GM21723 (cell line): ENCODE results near the gene NCAPH2.
"Not testable (repeated sequence)": the region's sequence is repeated elsewhere in the genome, so short reads cannot be mapped to it uniquely, and the experiment has no call there.

Source experiments
- ATAC-seq: cut with Tn5 transposase; IDR thresholded peaks from one replicate; pipeline ENCODE4 v1.9.1; 2021; ENCODE audit warnings: mild to moderate bottlenecking, moderate library complexity; ENCODE audit not compliant: unreplicated experiment

Gene NCAPH2

GRCh38 chr22:50528682-50529415, 20.8 kb downstream of the NCAPH2 start:
- no peak for ATAC-seq

DNA sequence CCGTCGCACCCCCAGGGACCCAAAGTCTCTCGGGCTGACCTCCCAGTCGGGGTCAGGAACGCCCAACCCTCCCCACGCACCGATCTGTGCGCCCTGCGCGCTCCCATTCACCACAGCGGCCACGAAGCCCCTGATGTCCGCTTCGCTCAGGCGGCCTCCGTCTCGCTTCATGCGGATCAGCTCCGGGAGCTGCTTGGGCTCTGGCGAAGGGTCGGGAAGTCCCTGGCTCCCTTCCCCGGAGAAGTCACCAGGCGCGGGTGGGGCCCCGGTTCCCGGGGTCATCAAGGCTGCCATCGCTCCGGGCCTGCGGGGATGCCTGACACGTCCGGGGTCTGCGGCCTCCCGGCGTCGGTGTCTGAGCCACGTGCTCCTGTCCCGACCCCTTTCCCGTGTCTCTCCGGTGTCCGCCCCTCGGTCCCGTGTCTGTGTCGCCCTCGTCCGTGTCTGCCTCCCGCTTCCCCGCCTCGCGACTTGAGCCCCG, 21.4 kb downstream of the NCAPH2 start:
- ATAC-seq: no peak

GRCh38 chr22:50529897-50530579, 22.0 kb downstream of the NCAPH2 start, which contains the start of gene TYMP:
Gene TYMP (minus strand): TSS chr22:50530012. CDS start chr22:50529709, 303 bp downstream.
- ATAC-seq: peak; percentile 24

DNA sequence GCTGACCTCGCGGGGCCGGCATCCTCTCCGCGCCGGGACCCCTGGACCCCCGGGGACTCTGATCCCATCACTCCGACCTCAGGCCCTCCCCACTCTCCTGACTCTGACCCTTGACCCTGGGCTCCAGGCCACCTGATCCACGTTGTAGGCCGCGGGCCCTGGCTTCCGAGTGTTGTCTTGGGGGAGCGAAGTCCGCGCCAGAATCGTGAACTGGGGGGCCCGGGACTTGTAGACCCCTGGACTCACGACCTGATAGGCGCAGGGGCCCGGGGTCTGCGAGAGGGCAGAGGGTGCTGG, 22.5 kb downstream of the NCAPH2 start:
- ATAC-seq: no peak

DNA sequence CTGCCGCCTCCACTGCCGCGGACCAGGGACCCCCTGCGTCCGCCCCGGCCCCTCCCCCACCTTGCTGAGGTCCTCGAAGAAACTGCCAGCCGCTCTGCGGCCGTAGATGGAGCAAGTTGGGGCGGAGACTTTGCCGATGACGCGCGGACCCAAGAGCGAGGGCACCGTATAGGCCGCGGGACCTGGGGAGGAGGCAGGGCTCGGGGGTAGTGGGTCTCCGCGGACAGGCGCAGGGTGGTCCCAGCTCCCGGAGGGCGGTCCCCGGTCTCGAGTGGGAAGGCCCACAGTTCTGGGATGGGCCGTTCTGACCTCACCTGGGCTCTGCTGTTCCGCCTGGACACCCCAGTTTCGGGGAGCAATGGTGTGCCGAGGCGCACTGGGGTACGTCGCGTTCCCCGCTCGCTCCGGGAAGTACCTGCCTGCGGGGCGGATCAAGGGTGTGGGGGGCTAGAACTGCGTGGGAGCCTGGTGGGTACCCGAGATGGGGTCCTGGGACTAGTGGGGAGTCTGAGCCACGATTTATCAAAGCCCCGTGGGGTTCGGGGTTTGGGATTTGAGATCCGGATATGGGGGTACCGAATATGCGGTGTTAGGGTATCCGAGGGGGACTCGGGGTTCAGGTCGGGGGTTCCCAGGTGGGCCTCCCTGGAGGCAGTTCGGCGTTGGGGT, 23.0 kb downstream of the NCAPH2 start:
- peak; percentile 24 for ATAC-seq

DNA sequence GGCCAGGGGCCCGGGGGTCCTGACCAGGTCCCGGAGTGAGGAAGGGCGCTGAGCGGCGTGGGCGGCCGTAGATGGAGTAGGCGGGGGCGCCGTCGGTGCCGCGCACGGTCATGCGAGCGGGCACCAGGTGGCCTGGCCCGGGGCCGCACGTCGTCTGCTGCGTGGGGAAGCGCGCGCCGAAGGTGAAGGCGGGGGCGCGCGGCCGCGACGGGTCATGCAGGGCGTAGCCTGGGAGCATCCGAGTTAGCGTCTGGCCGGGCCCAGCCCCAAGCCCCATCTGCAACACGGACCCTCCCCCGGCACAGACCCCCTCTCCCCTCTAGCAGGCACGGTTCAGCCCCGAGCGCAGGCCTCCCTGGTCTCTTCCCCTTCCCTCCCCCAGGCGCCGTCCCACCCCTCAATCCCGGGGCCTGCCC, 23.5 kb downstream of the NCAPH2 start:
- ATAC-seq: no peak

GRCh38 chr22:50531962-50532674, 24.1 kb downstream of the NCAPH2 start:
- ATAC-seq: no peak

- no peak for ATAC-seq
Observed at GRCh38 chr22:50532824-50533796, 25.1 kb downstream of the NCAPH2 start.

DNA sequence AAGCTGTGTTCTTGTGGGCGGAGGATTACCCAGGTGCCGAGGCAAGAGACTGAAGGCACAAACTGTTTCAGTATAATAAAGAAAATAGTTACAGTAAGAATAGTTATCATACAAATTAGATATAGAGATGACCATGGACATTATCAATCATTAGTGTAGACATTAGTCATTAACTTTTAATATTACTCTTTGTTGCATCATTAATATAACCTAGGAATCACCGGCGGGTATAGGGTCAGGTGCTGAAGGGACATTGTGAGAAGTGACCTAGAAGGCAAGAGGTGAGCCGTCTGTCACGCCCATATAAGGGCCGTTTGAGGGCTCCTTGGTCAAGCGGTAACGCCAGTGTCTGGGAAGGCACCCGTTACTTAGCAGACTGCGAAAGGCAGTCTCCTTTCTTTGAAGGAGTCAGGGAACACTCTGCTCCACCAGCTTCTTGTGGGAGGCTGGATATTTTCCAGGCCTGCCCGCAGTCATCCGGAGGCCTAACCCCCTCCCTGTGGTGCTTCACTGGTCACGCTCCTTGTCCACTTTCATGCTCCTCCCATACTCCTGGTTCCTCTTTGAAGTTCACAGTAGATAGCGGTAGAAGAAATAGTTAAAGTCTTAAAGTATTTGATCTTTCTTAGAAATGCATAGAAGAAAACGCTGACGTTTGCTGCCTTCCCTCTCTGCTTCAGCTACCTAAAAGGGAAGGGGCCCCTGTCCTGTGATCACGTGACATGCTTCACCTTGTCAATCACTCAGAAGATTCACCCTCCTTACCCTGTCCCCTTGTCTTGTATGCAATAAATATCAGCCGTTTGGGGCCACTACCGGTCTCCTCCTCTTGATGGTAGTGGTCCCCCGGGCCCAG, 26.1 kb downstream of the NCAPH2 start:
- ATAC-seq: not testable (repeated sequence)

- ATAC-seq: no peak
Observed at GRCh38 chr22:50535113-50535512, 27.1 kb downstream of the NCAPH2 start.

DNA sequence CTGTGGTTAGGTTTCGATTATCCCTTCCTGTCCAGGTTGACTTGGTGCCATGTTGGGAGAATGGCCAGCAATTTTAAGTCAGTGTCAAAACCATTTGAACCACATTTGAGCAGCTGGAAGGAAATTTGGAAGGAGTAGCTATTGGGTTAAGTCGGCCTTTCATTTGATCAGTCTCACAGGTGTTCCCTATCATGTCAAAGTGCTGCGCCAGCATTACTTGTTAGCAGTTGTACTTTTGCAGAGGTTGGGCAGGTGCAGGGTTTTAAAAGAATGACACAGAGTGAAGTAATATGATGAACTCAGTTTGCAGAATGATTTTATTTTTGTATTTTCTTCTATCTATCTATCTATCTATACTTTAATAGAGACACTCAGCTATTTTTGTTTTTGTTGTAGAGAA, 28.2 kb downstream of the NCAPH2 start:
- no peak for ATAC-seq

GRCh38 chr22:50537765-50538164, 29.7 kb downstream of the NCAPH2 start:
- ATAC-seq: no peak

- no peak for ATAC-seq
Observed at GRCh38 chr22:50540381-50540780, 32.4 kb downstream of the NCAPH2 start.

DNA sequence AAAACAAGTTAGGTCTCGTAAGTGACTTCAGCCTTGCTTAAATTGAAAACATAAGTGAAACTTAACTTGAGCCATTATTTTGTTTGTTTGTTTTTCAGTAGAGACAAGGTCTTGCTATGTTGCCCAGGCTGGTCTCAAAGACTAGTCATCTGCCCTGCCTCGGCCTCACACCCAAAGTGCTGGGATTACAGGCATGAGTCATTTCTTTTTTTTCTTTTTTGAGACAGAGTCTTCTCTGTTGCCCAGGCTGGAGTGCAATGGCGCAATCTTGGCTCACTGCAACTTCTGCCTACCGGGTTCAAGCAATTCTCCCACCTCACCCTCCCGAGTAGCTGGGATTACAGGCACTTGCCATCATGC, 33.6 kb downstream of the NCAPH2 start:
- not testable (repeated sequence) for ATAC-seq

GRCh38 chr22:50542416-50542927, 34.4 kb downstream of the NCAPH2 start:
- no peak for ATAC-seq

DNA sequence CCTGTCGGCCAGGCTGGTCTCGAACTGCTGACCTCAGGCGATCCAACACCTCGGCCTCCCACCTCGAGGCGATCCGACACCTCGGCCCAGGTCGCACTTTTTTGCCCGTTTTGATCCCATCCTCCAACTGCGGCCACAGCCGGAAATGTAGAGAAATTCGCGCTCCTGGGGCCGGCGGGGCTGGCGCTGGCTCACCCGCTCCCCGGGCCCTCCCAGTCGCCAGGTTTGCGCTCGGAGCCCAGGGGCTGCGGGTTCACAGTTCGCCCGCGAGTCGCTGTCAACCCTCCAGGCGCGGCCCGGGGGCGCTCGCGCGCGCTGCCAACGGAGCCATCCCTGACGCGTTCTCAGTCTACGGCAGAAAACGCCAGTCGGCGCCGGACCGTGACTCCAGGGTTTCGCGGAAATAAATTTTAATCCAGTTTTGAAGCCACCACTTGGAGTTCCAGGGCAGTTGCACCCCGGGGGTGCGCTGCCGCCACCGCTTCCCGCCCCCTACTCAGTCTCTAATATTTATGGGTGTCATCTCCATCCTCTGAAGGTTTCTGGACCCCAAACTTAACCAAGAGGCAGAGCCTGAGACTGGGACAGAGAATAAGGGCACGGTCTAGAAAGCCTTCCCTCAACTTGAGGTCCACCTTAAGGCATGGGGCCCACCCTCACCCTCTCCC, 36.2 kb downstream of the NCAPH2 start:
- ATAC-seq: peak; percentile 32

GRCh38 chr22:50544746-50545253, 36.8 kb downstream of the NCAPH2 start:
- no peak for ATAC-seq
